ENCODE measurements around the gene SDCCAG8. TPM values are rescaled to one million over a fixed set of nuclear protein-coding genes. Genes with fewer than 3 reads are reported as not detected.

The SDCCAG8 gene
- total and polyA plus RNA-seq, 4 donors: 8.5 to 25.8 (median 17.5) TPM

DNA sequence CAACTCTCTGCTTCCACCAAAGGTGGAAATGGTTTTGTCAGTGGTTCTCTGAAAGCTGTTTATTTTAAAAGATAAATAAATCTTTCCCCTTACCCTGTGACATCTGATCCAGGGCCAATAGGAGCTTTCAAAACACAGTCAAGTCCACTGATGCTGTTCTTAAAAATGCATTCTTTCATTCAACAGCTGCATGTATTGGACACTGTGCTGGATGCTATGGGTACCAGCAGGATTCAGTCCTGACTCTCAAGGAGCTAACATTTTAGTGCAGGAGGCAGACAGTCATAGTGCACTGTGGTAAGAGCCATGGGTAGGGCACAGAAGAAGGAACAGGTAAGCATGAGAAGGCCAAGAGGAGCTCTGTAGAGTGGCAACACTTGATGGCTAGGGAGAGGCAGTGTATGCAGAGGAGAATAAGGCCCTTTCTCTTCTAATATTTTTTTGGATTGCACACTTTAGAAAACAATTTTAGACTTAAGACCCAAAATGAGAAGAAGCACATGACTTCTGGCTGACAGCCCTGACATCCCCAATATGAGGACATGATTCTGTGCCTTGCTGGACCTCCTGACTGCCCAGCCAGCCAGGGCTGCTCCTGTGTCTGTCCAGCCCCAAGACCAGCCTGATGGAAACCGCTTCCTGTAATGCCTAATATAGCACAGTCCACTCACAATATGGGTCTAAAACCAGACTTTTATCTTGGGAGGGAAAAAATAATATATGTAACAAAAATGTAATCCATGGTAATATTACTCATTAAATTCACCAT lies 207.3 kb downstream of the SDCCAG8 start:
- Histone ChIP-seq H3K4me1 (ENCODE audit: control insufficient read depth in 4 of 4, insufficient read depth in 4 of 4, low read length in 3 of 4) (peaks cover 4 to 41% (median 28%) of the 10 kb centered on the region in 4 donors), H3K9ac (ENCODE audit: low read depth in 1 of 2, low read length in 2 of 2) (peak overlapping the region in 1 of 2 donors; percentile 9), H3K9me3 (ENCODE audit: control insufficient read depth in 4 of 4, low read length in 3 of 4) (no peaks in the 10 kb centered on the region), H3K27ac (ENCODE audit: low read depth in 1 of 2, low read length in 2 of 2) (no peak overlapping the region), H3K36me3 (ENCODE audit: control insufficient read depth in 4 of 4, insufficient read depth in 3 of 4, low read depth in 1 of 4, low read length in 3 of 4) (peaks cover 0 to 4% (median 0%) of the 10 kb centered on the region in 4 donors), H3K27me3 (ENCODE audit: control insufficient read depth in 4 of 4, insufficient read depth in 4 of 4, low read length in 3 of 4) (no peaks in the 10 kb centered on the region), H3K4me3 (ENCODE audit: low read depth in 1 of 3, low read length in 3 of 3) (no peak overlapping the region)
- DNase-seq (ENCODE audit: low spot score): no peak
- 97% methylated on average over 1 of the region's 1 CpG for WGBS
- no peak for TF ChIP-seq FOXA1 (IDR thresholded peaks at IDR 0.05)
- TF ChIP-seq RXRA (IDR thresholded peaks at IDR 0.05): peak in 1 of 2 donors; percentile 5

DNA sequence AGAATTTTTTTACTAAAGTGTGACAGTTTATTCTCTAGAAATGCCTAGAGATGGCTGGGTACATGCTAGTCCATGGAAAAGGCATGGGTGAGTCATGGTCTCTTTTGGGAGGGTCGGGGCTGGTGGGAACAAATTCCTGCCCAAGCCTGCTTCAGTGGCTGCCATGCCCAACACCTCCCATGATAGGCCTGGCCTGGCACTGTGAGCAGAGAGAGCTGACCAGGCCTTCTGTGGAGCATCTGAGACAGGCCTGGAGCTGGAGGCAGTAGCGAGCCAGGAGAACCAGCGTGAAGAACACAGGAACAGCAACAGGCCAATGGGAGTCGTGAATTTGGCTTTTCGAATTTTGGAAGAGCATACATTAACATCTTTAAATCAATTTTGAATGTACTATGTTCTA lies 209.2 kb downstream of the SDCCAG8 start:
- DNase-seq (ENCODE audit: low spot score): no peak
- no peak overlapping the region for H3K9ac ChIP-seq (ENCODE audit: low read depth in 1 of 2, low read length in 2 of 2)
- H3K4me3 ChIP-seq (ENCODE audit: low read depth in 1 of 3, low read length in 3 of 3): no peak overlapping the region
- H3K36me3 ChIP-seq (ENCODE audit: control insufficient read depth in 4 of 4, insufficient read depth in 3 of 4, low read depth in 1 of 4, low read length in 3 of 4): peaks cover 0 to 4% (median 0%) of the 10 kb centered on the region in 4 donors
- no peak for TF ChIP-seq FOXA1 (IDR thresholded peaks at IDR 0.05)
- no peak for TF ChIP-seq SP1 (IDR thresholded peaks at IDR 0.05)
- TF ChIP-seq, protein P1, sequence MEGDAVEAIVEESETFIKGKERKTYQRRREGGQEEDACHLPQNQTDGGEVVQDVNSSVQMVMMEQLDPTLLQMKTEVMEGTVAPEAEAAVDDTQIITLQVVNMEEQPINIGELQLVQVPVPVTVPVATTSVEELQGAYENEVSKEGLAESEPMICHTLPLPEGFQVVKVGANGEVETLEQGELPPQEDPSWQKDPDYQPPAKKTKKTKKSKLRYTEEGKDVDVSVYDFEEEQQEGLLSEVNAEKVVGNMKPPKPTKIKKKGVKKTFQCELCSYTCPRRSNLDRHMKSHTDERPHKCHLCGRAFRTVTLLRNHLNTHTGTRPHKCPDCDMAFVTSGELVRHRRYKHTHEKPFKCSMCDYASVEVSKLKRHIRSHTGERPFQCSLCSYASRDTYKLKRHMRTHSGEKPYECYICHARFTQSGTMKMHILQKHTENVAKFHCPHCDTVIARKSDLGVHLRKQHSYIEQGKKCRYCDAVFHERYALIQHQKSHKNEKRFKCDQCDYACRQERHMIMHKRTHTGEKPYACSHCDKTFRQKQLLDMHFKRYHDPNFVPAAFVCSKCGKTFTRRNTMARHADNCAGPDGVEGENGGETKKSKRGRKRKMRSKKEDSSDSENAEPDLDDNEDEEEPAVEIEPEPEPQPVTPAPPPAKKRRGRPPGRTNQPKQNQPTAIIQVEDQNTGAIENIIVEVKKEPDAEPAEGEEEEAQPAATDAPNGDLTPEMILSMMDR (IDR thresholded peaks at IDR 0.05; ENCODE audit: low read depth, low read length, missing input control): no peak
- TF ChIP-seq GABPA (IDR thresholded peaks at IDR 0.05 in 1 of 2, conservative IDR thresholded peaks at IDR 0.05 in 1 of 2): no peak
- TF ChIP-seq, protein P2, sequence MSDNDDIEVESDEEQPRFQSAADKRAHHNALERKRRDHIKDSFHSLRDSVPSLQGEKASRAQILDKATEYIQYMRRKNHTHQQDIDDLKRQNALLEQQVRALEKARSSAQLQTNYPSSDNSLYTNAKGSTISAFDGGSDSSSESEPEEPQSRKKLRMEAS (IDR thresholded peaks at IDR 0.05): no peak
- TF ChIP-seq HNF4A (conservative IDR thresholded peaks at IDR 0.05): no peak
- no peak for TF ChIP-seq TAF1 (conservative IDR thresholded peaks at IDR 0.05)
- TF ChIP-seq EGR1 (IDR thresholded peaks at IDR 0.05; ENCODE audit: low read depth in 2 of 2): no peak
- H3K4me1 ChIP-seq (ENCODE audit: control insufficient read depth in 4 of 4, insufficient read depth in 4 of 4, low read length in 3 of 4): peaks cover 4 to 30% (median 25%) of the 10 kb centered on the region in 4 donors
- WGBS: 98% methylated on average over 5 of the region's 5 CpGs
- no peak overlapping the region for H3K27ac ChIP-seq (ENCODE audit: low read depth in 1 of 2, low read length in 2 of 2)
- no peaks in the 10 kb centered on the region for H3K9me3 ChIP-seq (ENCODE audit: control insufficient read depth in 4 of 4, low read length in 3 of 4)
- no peaks in the 10 kb centered on the region for H3K27me3 ChIP-seq (ENCODE audit: control insufficient read depth in 4 of 4, insufficient read depth in 4 of 4, low read length in 3 of 4)

DNA sequence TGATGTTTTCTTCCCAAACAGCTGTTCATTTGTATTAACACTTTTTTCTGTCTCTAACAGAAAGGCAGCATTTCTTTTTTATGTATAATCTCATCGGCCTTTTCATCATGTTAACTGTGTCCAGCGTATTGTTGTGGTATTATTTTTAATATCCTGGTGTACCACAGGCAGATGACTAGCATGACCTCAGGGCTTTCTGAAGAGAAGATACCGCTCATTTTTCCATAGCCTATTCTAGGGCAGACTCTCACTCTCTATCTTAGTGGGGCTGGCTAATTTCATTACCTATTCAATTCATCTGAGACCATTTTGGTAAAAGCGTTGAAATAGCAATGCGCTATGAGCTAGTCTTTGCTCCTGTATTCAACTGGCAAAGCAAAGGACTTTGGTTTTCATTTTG lies 209.9 kb downstream of the SDCCAG8 start:
- Histone ChIP-seq H3K4me1 (ENCODE audit: control insufficient read depth in 4 of 4, insufficient read depth in 4 of 4, low read length in 3 of 4) (peaks cover 4 to 25% (median 22%) of the 10 kb centered on the region in 4 donors), H3K27me3 (ENCODE audit: control insufficient read depth in 4 of 4, insufficient read depth in 4 of 4, low read length in 3 of 4) (no peaks in the 10 kb centered on the region), H3K9me3 (ENCODE audit: control insufficient read depth in 4 of 4, low read length in 3 of 4) (no peaks in the 10 kb centered on the region), H3K4me3 (ENCODE audit: low read depth in 1 of 3, low read length in 3 of 3) (no peak overlapping the region), H3K36me3 (ENCODE audit: control insufficient read depth in 4 of 4, insufficient read depth in 3 of 4, low read depth in 1 of 4, low read length in 3 of 4) (peaks cover 0 to 4% (median 0%) of the 10 kb centered on the region in 4 donors), H3K27ac (ENCODE audit: low read depth in 1 of 2, low read length in 2 of 2) (no peak overlapping the region), H3K9ac (ENCODE audit: low read depth in 1 of 2, low read length in 2 of 2) (no peak overlapping the region)
- no peak for TF ChIP-seq NR2F2 (IDR thresholded peaks at IDR 0.05)
- TF ChIP-seq RAD21 (IDR thresholded peaks at IDR 0.05): no peak
- TF ChIP-seq JUND (IDR thresholded peaks at IDR 0.05): no peak
- TF ChIP-seq HNF4A (conservative IDR thresholded peaks at IDR 0.05): no peak
- TF ChIP-seq, protein P1 (IDR thresholded peaks at IDR 0.05; ENCODE audit: low read depth, low read length, missing input control): no peak
- no peak for TF ChIP-seq HNF4G (IDR thresholded peaks at IDR 0.05)
- TF ChIP-seq, protein P3, sequence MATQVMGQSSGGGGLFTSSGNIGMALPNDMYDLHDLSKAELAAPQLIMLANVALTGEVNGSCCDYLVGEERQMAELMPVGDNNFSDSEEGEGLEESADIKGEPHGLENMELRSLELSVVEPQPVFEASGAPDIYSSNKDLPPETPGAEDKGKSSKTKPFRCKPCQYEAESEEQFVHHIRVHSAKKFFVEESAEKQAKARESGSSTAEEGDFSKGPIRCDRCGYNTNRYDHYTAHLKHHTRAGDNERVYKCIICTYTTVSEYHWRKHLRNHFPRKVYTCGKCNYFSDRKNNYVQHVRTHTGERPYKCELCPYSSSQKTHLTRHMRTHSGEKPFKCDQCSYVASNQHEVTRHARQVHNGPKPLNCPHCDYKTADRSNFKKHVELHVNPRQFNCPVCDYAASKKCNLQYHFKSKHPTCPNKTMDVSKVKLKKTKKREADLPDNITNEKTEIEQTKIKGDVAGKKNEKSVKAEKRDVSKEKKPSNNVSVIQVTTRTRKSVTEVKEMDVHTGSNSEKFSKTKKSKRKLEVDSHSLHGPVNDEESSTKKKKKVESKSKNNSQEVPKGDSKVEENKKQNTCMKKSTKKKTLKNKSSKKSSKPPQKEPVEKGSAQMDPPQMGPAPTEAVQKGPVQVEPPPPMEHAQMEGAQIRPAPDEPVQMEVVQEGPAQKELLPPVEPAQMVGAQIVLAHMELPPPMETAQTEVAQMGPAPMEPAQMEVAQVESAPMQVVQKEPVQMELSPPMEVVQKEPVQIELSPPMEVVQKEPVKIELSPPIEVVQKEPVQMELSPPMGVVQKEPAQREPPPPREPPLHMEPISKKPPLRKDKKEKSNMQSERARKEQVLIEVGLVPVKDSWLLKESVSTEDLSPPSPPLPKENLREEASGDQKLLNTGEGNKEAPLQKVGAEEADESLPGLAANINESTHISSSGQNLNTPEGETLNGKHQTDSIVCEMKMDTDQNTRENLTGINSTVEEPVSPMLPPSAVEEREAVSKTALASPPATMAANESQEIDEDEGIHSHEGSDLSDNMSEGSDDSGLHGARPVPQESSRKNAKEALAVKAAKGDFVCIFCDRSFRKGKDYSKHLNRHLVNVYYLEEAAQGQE (IDR thresholded peaks at IDR 0.05): no peak
- TF ChIP-seq, protein P4, sequence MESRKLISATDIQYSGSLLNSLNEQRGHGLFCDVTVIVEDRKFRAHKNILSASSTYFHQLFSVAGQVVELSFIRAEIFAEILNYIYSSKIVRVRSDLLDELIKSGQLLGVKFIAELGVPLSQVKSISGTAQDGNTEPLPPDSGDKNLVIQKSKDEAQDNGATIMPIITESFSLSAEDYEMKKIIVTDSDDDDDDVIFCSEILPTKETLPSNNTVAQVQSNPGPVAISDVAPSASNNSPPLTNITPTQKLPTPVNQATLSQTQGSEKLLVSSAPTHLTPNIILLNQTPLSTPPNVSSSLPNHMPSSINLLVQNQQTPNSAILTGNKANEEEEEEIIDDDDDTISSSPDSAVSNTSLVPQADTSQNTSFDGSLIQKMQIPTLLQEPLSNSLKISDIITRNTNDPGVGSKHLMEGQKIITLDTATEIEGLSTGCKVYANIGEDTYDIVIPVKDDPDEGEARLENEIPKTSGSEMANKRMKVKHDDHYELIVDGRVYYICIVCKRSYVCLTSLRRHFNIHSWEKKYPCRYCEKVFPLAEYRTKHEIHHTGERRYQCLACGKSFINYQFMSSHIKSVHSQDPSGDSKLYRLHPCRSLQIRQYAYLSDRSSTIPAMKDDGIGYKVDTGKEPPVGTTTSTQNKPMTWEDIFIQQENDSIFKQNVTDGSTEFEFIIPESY (IDR thresholded peaks at IDR 0.05): no peak
- TF ChIP-seq FOXA1 (IDR thresholded peaks at IDR 0.05): no peak
- no peak for TF ChIP-seq SP1 (IDR thresholded peaks at IDR 0.05)
- no peak for TF ChIP-seq RXRA (IDR thresholded peaks at IDR 0.05)
- DNase-seq (ENCODE audit: low spot score): no peak
- WGBS: 75% methylated on average over 5 of the region's 5 CpGs
